Fibroblast of lung (primary cell): Measurements from ENCODE around the gene GIT2. TPM values are rescaled to one million over a fixed set of nuclear protein-coding genes. Genes with fewer than 3 reads are reported as not detected.

Source experiments
- DNase-seq, 2 donors: peaks; one replicate each; pipeline versions ENCODE4 v3.0.0 to v3.0.0-alpha.2; 2010; ENCODE audit warnings: low read depth in 2 of 2
- H2AFZ ChIP-seq: 2 replicates; pipeline ENCODE4 v1.5.1; 2012; ENCODE audit warnings: low read length, control low read depth, inconsistent platforms
- H3K27ac ChIP-seq: 2 replicates; pipeline ENCODE4 v1.5.1; 2011; ENCODE audit warnings: low read length, control low read depth; ENCODE audit not compliant: insufficient read depth
- H3K27me3 ChIP-seq: 2 replicates; pipeline ENCODE4 v1.5.1; 2011; ENCODE audit warnings: mild to moderate bottlenecking, low read length; ENCODE audit not compliant: control insufficient read depth, insufficient read depth
- H3K36me3 ChIP-seq: 2 replicates; pipeline ENCODE4 v1.5.1; 2011; ENCODE audit warnings: low read length; ENCODE audit not compliant: control insufficient read depth, insufficient read depth
- H3K4me1 ChIP-seq: 2 replicates; pipeline ENCODE4 v1.5.1; 2011; ENCODE audit warnings: low read length; ENCODE audit not compliant: control insufficient read depth, insufficient read depth; ENCODE audit errors: extremely low read depth
- H3K4me2 ChIP-seq: 2 replicates; pipeline ENCODE4 v1.5.1; 2011; ENCODE audit warnings: low read length, control low read depth; ENCODE audit not compliant: insufficient read depth; ENCODE audit errors: extremely low read depth
- H3K4me3 ChIP-seq, 4 experiments: fragments of 200-600 bp in 1 of 4; sonication (generic) in 1 of 4; replicated peaks in 1 of 4; 2 replicates each; pipeline ENCODE4 v1.5.1; 2011 to 2016; ENCODE audit warnings: low read length in 4 of 4, low read depth in 3 of 4, mild to moderate bottlenecking in 3 of 4, control low read depth in 2 of 4, inconsistent platforms in 1 of 4, mixed read lengths in 1 of 4; ENCODE audit not compliant: insufficient read depth in 1 of 4; ENCODE audit errors: control extremely low read depth in 1 of 4
- H3K79me2 ChIP-seq: 2 replicates; pipeline ENCODE4 v1.5.1; 2012; ENCODE audit warnings: mild to moderate bottlenecking, low read length, inconsistent platforms; ENCODE audit not compliant: control insufficient read depth, insufficient read depth
- H3K9ac ChIP-seq: 2 replicates; pipeline ENCODE4 v1.5.1; 2011; ENCODE audit warnings: mild to moderate bottlenecking, low read length, control low read depth; ENCODE audit not compliant: insufficient read depth
- H3K9me3 ChIP-seq: 2 replicates; pipeline ENCODE4 v1.5.1; 2012; ENCODE audit warnings: low read depth, low read length; ENCODE audit not compliant: control insufficient read depth, insufficient read depth
- H4K20me1 ChIP-seq: 2 replicates; pipeline ENCODE4 v1.5.1; 2011; ENCODE audit warnings: low read length; ENCODE audit not compliant: control insufficient read depth, insufficient read depth; ENCODE audit errors: extremely low read depth
- EZH2 ChIP-seq: IDR thresholded peaks from 2 replicates; pipeline ENCODE4 v1.5.1; 2012; ENCODE audit warnings: low read length, control low read depth, mild to moderate bottlenecking; ENCODE audit errors: missing control alignments
- polyA plus RNA-seq, 2 donors: library from polyadenylated mRNA; depleted of rRNA in 1 of 2; stranded (reverse) in 1 of 2; unstranded in 1 of 2; fragments of >200 nt; gene quantifications; 2 replicates each; pipeline ENCODE4 v1.2.1, GENCODE V29; 2011 to 2012; ENCODE audit warnings: missing spikeins in 1 of 2
- total RNA-seq: library from RNA; depleted of rRNA; stranded (reverse); fragments of >200 nt; gene quantifications from 2 replicates; pipeline ENCODE4 v1.2.1, GENCODE V29; 2014
- TF ChIP-seq, protein P1 (sequence below), 2 donors: IDR thresholded peaks in 1 of 2; conservative IDR thresholded peaks in 1 of 2; 1 replicate in 1 of 2; 2 replicates in 1 of 2; pipeline ENCODE4 v1.5.1; 2011 to 2012; ENCODE audit warnings: low read length in 2 of 2, control low read depth in 1 of 2, inconsistent platforms in 1 of 2, low read depth in 1 of 2, mild to moderate bottlenecking in 1 of 2

Gene GIT2
- total and polyA plus RNA-seq, 2 donors (not counting 1 experiment from before 2014, with no cell fraction given) = 47.9 to 53.5 TPM

DNA sequence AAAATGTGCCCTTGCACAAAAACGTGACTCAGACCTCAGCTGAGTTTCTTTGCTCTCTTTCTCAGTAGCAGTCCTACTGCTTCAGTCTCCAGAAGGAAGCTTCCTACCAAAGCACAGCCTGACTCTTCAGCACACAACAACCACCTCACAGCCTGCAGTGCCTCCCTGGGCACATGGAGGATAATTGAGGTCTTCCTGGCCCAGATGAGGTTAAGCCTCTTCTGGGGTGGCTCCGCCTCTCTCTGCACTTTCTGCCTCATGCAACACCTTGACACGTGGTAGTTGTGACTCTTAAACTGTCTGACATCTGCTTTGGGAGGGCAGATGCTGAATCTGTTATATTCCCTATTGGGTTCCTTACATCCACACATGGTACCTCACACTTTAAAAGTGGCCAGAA lies 33.8 kb downstream of the GIT2 start:
- H3K27me3 ChIP-seq = no peaks in the 10 kb centered on the region
- no peak overlapping the region for H3K4me2 ChIP-seq
- TF ChIP-seq, protein P1, sequence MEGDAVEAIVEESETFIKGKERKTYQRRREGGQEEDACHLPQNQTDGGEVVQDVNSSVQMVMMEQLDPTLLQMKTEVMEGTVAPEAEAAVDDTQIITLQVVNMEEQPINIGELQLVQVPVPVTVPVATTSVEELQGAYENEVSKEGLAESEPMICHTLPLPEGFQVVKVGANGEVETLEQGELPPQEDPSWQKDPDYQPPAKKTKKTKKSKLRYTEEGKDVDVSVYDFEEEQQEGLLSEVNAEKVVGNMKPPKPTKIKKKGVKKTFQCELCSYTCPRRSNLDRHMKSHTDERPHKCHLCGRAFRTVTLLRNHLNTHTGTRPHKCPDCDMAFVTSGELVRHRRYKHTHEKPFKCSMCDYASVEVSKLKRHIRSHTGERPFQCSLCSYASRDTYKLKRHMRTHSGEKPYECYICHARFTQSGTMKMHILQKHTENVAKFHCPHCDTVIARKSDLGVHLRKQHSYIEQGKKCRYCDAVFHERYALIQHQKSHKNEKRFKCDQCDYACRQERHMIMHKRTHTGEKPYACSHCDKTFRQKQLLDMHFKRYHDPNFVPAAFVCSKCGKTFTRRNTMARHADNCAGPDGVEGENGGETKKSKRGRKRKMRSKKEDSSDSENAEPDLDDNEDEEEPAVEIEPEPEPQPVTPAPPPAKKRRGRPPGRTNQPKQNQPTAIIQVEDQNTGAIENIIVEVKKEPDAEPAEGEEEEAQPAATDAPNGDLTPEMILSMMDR (conservative IDR thresholded peaks at IDR 0.05 in 1 of 2, IDR thresholded peaks at IDR 0.05 in 1 of 2; ENCODE audit: low read depth in 1 of 2, low read length in 2 of 2) = no peak
- no peak for TF ChIP-seq EZH2
- DNase-seq = no peak
- peaks cover 5% of the 10 kb centered on the region for H3K36me3 ChIP-seq
- peaks cover 2% of the 10 kb centered on the region for H3K4me1 ChIP-seq
- H3K9me3 ChIP-seq = no peaks in the 10 kb centered on the region
- no peak overlapping the region for H3K9ac ChIP-seq
- H2AFZ ChIP-seq = no peak overlapping the region
- H3K27ac ChIP-seq = no peak overlapping the region
- no peaks in the 10 kb centered on the region for H3K79me2 ChIP-seq
- no peak overlapping the region for H3K4me3 ChIP-seq
- H4K20me1 ChIP-seq = no peaks in the 10 kb centered on the region

DNA sequence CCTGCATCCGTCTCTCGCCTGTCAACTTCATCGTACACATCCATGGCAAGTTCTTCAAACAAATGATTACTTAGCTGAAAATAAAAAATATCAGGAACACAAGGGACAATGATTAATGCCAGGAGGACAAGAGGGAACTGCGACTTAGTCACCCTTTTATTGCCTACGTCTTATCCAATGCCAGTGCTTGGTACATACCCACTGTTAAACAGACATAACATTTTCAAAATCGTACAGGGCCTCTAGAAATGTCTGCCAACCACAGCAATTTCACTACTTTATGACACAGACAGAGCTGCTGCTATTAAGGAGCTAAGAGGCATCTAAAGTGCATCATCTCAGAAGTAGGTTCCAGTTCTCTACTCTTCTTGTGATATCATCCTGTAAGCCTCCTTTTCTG lies 34.6 kb downstream of the GIT2 start:
- Histone ChIP-seq H3K9ac (no peak overlapping the region), H3K4me1 (peaks cover 2% of the 10 kb centered on the region), H3K79me2 (no peaks in the 10 kb centered on the region), H3K36me3 (peaks cover 8% of the 10 kb centered on the region), H3K9me3 (no peaks in the 10 kb centered on the region), H3K4me2 (no peak overlapping the region), H3K27me3 (no peaks in the 10 kb centered on the region), H2AFZ (no peak overlapping the region), H3K4me3 (no peak overlapping the region), H4K20me1 (no peaks in the 10 kb centered on the region), H3K27ac (peak overlapping the region; percentile 36)
- TF ChIP-seq EZH2 = no peak
- TF ChIP-seq, protein P1 (conservative IDR thresholded peaks at IDR 0.05 in 1 of 2, IDR thresholded peaks at IDR 0.05 in 1 of 2; ENCODE audit: low read depth in 1 of 2, low read length in 2 of 2) = no peak
- peak in 1 of 2 donors; percentile 55 for DNase-seq

DNA sequence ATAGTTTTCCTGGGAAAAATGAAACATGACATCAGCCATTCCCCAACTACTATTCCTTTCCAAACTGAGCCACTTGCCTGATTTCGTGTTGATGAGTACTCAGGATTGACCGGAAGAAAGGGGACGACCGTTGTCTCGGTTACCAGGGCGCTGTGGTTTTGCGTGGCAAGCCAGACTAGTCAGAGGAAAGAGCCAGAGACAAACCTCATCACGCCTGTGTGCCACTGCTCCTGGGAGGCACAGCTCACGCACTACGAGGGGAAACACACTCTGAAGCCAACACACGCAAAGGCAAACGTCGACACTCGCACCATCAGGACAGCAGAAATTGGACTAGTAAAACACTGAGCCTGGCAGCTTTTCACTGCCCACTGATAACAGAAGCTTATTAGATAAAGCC lies 35.0 kb downstream of the GIT2 start:
- peaks cover 8% of the 10 kb centered on the region for H3K36me3 ChIP-seq
- no peak overlapping the region for H3K4me3 ChIP-seq
- peak overlapping the region; percentile 36 for H3K27ac ChIP-seq
- peaks cover 2% of the 10 kb centered on the region for H3K4me1 ChIP-seq
- no peak overlapping the region for H3K4me2 ChIP-seq
- TF ChIP-seq EZH2 = no peak
- TF ChIP-seq, protein P1 (conservative IDR thresholded peaks at IDR 0.05 in 1 of 2, IDR thresholded peaks at IDR 0.05 in 1 of 2; ENCODE audit: low read depth in 1 of 2, low read length in 2 of 2) = no peak
- H3K79me2 ChIP-seq = no peaks in the 10 kb centered on the region
- H3K9me3 ChIP-seq = no peaks in the 10 kb centered on the region
- H3K9ac ChIP-seq = no peak overlapping the region
- no peak overlapping the region for H2AFZ ChIP-seq
- H4K20me1 ChIP-seq = no peaks in the 10 kb centered on the region
- peak in 1 of 2 donors; percentile 86 for DNase-seq
- no peaks in the 10 kb centered on the region for H3K27me3 ChIP-seq
